H1 (cell line): ENCODE results near the gene CTTNBP2. TPM values are rescaled to one million over a fixed set of nuclear protein-coding genes. Genes with fewer than 3 reads are reported as not detected.

Experiments used
- CTCF ChIA-PET: fragments of 300-600 bp; sonication (Branson Sonifier 250); formaldehyde crosslinking; loops from one replicate; lab custom pipeline; 2021; ENCODE audit not compliant: partially characterized antibody; lab: Charles Lee
- POLR2A ChIA-PET: fragments of 300-600 bp; sonication (Branson Sonifier 250); formaldehyde crosslinking; loops from one replicate; lab custom pipeline; 2021; ENCODE audit warnings: inconsistent platforms; ENCODE audit not compliant: partially characterized antibody; lab: Charles Lee
- DNase-seq, 2 experiments: peaks; one replicate each; pipeline versions ENCODE4 v3.0.0 to v3.0.0-alpha.2; 2010 to 2022; ENCODE audit warnings: low spot score in 2 of 2, low read depth in 1 of 2, mixed read lengths in 1 of 2
- FAIRE-seq: peaks from 2 replicates; lab custom pipeline; 2011; peaks lifted over from hg19 to GRCh38; lab: Jason Lieb, UNC
- H2AFZ ChIP-seq: 2 replicates; pipeline ENCODE4 v1.8.1; 2012; ENCODE audit warnings: low read length, inconsistent platforms
- H2AK5ac ChIP-seq: 2 replicates; pipeline ENCODE4 v1.6.1; 2013; ENCODE audit warnings: low read depth, low read length
- H2BK120ac ChIP-seq: replicated peaks from 2 replicates; pipeline ENCODE3; 2013; ENCODE audit warnings: low read depth, low read length, inconsistent platforms
- H2BK12ac ChIP-seq: 2 replicates; pipeline ENCODE4 v1.6.1; 2013; ENCODE audit warnings: low read depth, low read length
- H2BK15ac ChIP-seq: 2 replicates; pipeline ENCODE4 v1.6.1; 2013; ENCODE audit warnings: low read length
- H2BK20ac ChIP-seq: 2 replicates; pipeline ENCODE4 v1.6.1; 2013; ENCODE audit warnings: low read length
- H2BK5ac ChIP-seq: 2 replicates; pipeline ENCODE4 v1.6.1; 2013; ENCODE audit warnings: low read depth, low read length
- H3K14ac ChIP-seq: 2 replicates; pipeline ENCODE4 v1.6.1; 2013; ENCODE audit warnings: inconsistent platforms; ENCODE audit not compliant: insufficient read length
- H3K18ac ChIP-seq: 2 replicates; pipeline ENCODE4 v1.6.1; 2013; ENCODE audit warnings: low read length; ENCODE audit errors: extremely low read depth
- H3K23ac ChIP-seq: 2 replicates; pipeline ENCODE4 v1.6.1; 2013; ENCODE audit warnings: inconsistent platforms; ENCODE audit not compliant: insufficient read length
- H3K23me2 ChIP-seq: 2 replicates; pipeline ENCODE4 v1.6.1; 2013; ENCODE audit warnings: low read depth, low read length
- H3K27ac ChIP-seq: 2 replicates; pipeline ENCODE4 v1.6.1; 2011; ENCODE audit warnings: low read depth, low read length, inconsistent platforms
- H3K27me3 ChIP-seq, 4 experiments: replicated peaks in 1 of 4; 1 replicate in 1 of 4; 2 replicates in 3 of 4; pipeline versions ENCODE4 v1.6.1 to v1.8.1; 2011 to 2013; ENCODE audit warnings: low read length in 3 of 4, mild to moderate bottlenecking in 3 of 4, inconsistent platforms in 2 of 4, mixed read lengths in 2 of 4, moderate library complexity in 1 of 4; ENCODE audit not compliant: control insufficient read depth in 3 of 4, insufficient read depth in 3 of 4; ENCODE audit errors: extremely low read depth in 1 of 4
- H3K36me3 ChIP-seq, 4 experiments: 2 replicates each; pipeline versions ENCODE4 v1.6.1 to v1.8.1; 2011 to 2013; ENCODE audit warnings: mild to moderate bottlenecking in 4 of 4, low read length in 3 of 4, moderate library complexity in 2 of 4, control low read depth in 1 of 4, inconsistent platforms in 1 of 4; ENCODE audit not compliant: insufficient read depth in 4 of 4, control insufficient read depth in 2 of 4
- H3K4ac ChIP-seq: replicated peaks from 2 replicates; pipeline ENCODE3; 2013; ENCODE audit warnings: low read length, low read depth, mixed read lengths, inconsistent platforms; ENCODE audit not compliant: insufficient read length
- H3K4me1 ChIP-seq, 4 experiments: replicated peaks in 1 of 4; 1 replicate in 1 of 4; 2 replicates in 3 of 4; pipeline versions ENCODE4 v1.6.1 to v1.8.1; 2011 to 2013; ENCODE audit warnings: low read length in 3 of 4, inconsistent platforms in 2 of 4, mixed read lengths in 1 of 4; ENCODE audit not compliant: insufficient read depth in 4 of 4, control insufficient read depth in 3 of 4
- H3K4me2 ChIP-seq, 2 experiments: 2 replicates each; pipeline versions ENCODE4 v1.6.1 to v1.8.1; 2011 to 2013; ENCODE audit warnings: low read depth in 2 of 2, low read length in 2 of 2, control low read depth in 1 of 2, inconsistent platforms in 1 of 2, mild to moderate bottlenecking in 1 of 2; ENCODE audit not compliant: insufficient read depth in 1 of 2
- H3K4me3 ChIP-seq, 4 experiments: fragments of 200-600, 300-600 bp in 1 of 4; sonication (generic), shearing (Covaris generic), sonication (Bioruptor Twin) in 1 of 4; 2 replicates each; pipeline versions ENCODE4 v1.5.1 to v1.8.1; 2011 to 2016; ENCODE audit warnings: low read length in 4 of 4, low read depth in 3 of 4, control low read depth in 2 of 4, inconsistent platforms in 2 of 4, mild to moderate bottlenecking in 2 of 4, mixed read lengths in 1 of 4, moderate library complexity in 1 of 4; ENCODE audit not compliant: insufficient read depth in 2 of 4; ENCODE audit errors: extremely low read depth in 1 of 4
- H3K56ac ChIP-seq: replicated peaks from 2 replicates; pipeline ENCODE3; 2013; ENCODE audit warnings: low read depth, mild to moderate bottlenecking, mixed read lengths, low read length, inconsistent platforms; ENCODE audit not compliant: insufficient read length
- H3K79me1 ChIP-seq: 2 replicates; pipeline ENCODE4 v1.6.1; 2013; ENCODE audit warnings: low read depth, low read length, control low read depth
- H3K79me2 ChIP-seq, 2 experiments: 2 replicates each; pipeline versions ENCODE4 v1.6.1 to v1.8.1; 2012 to 2013; ENCODE audit warnings: low read length in 2 of 2, mild to moderate bottlenecking in 2 of 2, inconsistent platforms in 1 of 2; ENCODE audit not compliant: insufficient read depth in 2 of 2, control insufficient read depth in 1 of 2
- H3K9ac ChIP-seq, 4 experiments: replicated peaks in 1 of 4; 1 replicate in 1 of 4; 2 replicates in 3 of 4; pipeline versions ENCODE4 v1.6.1 to v1.8.1; 2011 to 2013; ENCODE audit warnings: low read depth in 3 of 4, low read length in 3 of 4, control low read depth in 2 of 4, mild to moderate bottlenecking in 2 of 4, moderate library complexity in 2 of 4, inconsistent platforms in 1 of 4; ENCODE audit errors: extremely low read depth in 1 of 4
- H3K9me3 ChIP-seq, 2 experiments: 2 replicates each; pipeline versions ENCODE4 v1.6.1 to v1.8.1; 2012 to 2013; ENCODE audit warnings: mild to moderate bottlenecking in 2 of 2, moderate library complexity in 2 of 2, control low read depth in 1 of 2, inconsistent platforms in 1 of 2, low read depth in 1 of 2, low read length in 1 of 2, mixed read lengths in 1 of 2; ENCODE audit not compliant: insufficient read depth in 2 of 2
- H4K20me1 ChIP-seq, 2 experiments: replicated peaks in 1 of 2; 2 replicates each; pipeline versions ENCODE3 to v1.8.1; 2011 to 2013; ENCODE audit warnings: inconsistent platforms in 2 of 2, low read length in 2 of 2, mild to moderate bottlenecking in 1 of 2; ENCODE audit not compliant: insufficient read depth in 2 of 2, control insufficient read depth in 1 of 2
- H4K5ac ChIP-seq: 2 replicates; pipeline ENCODE4 v1.6.1; 2013; ENCODE audit warnings: low read length, low read depth, mixed read lengths, inconsistent platforms; ENCODE audit not compliant: insufficient read length
- H4K8ac ChIP-seq: 2 replicates; pipeline ENCODE4 v1.8.0; 2013; ENCODE audit warnings: mild to moderate bottlenecking, moderate library complexity, low read length, inconsistent platforms; ENCODE audit not compliant: insufficient read depth; ENCODE audit errors: extremely low read depth
- H4K91ac ChIP-seq: replicated peaks from 2 replicates; pipeline ENCODE3; 2013; ENCODE audit warnings: low read length, mixed read lengths, inconsistent platforms; ENCODE audit not compliant: insufficient read length
- CHD2 ChIP-seq: IDR thresholded peaks from 2 replicates; pipeline ENCODE4 v1.6.1; 2012; ENCODE audit warnings: low read length, improper control_type of control experiment
- EGR1 ChIP-seq: IDR thresholded peaks from 2 replicates; pipeline ENCODE4 v1.6.1; 2011; ENCODE audit warnings: low read depth, low read length, borderline replicate concordance
- EZH2 ChIP-seq: fragments of 200-600 bp; sonication (generic); IDR thresholded peaks from 2 replicates; pipeline ENCODE4 v1.7.1; 2012; ENCODE audit warnings: low read depth, mild to moderate bottlenecking, moderate library complexity, low read length, inconsistent platforms; ENCODE audit not compliant: severe bottlenecking
- GABPA ChIP-seq: IDR thresholded peaks from 2 replicates; pipeline ENCODE4 v1.6.1; 2011; ENCODE audit warnings: mild to moderate bottlenecking, low read length, moderate library complexity, borderline replicate concordance; ENCODE audit not compliant: insufficient read depth
- MAX ChIP-seq: IDR thresholded peaks from 2 replicates; pipeline ENCODE4 v1.6.1; 2012; ENCODE audit warnings: inconsistent platforms
- NRF1 ChIP-seq: IDR thresholded peaks from 2 replicates; pipeline ENCODE4 v1.6.1; 2011; ENCODE audit warnings: mild to moderate bottlenecking, low read depth, low read length, improper control_type of control experiment
- SP1 ChIP-seq: IDR thresholded peaks from 2 replicates; pipeline ENCODE4 v1.6.1; 2011; ENCODE audit warnings: low read depth, low read length
- TAF1 ChIP-seq: IDR thresholded peaks from 2 replicates; pipeline ENCODE4 v1.6.1; 2011; ENCODE audit warnings: mild to moderate bottlenecking, low read depth, low read length
- TAF7 ChIP-seq: optimal IDR thresholded peaks from 2 replicates; pipeline ENCODE3; 2011; ENCODE audit warnings: low read depth, mild to moderate bottlenecking, inconsistent platforms, low read length, moderate library complexity, borderline replicate concordance
- TBP ChIP-seq: IDR thresholded peaks from 2 replicates; pipeline ENCODE4 v1.6.1; 2011; ENCODE audit warnings: low read depth, low read length, improper control_type of control experiment
- WGBS, 2 experiments: shearing (Covaris generic) in 1 of 2; methylation state at CpG; one replicate each; pipeline versions ENCODE4 v1.1.6 to v1.1.7; 2013 to 2015; ENCODE audit warnings: low lambda C conversion rate in 2 of 2, mixed read lengths in 2 of 2, inconsistent platforms in 1 of 2, low coverage in 1 of 2, missing lambda C conversion rate in 1 of 2; ENCODE audit not compliant: insufficient replicate concordance in 2 of 2, insufficient coverage in 1 of 2, insufficient read length in 1 of 2; ENCODE audit errors: extremely low coverage in 1 of 2, missing lambda C conversion rate in 1 of 2; 5-methylcytosine and 5-hydroxymethylcytosine counted together
- polyA plus RNA-seq, 7 experiments: library from polyadenylated mRNA; depleted of rRNA in 3 of 7; stranded (reverse) in 5 of 7; unstranded in 2 of 7; fragments of >200 nt in 5 of 7; fragments of 200-250 nt in 2 of 7; gene quantifications; 1 replicate in 5 of 7; 2 replicates in 1 of 7; 4 replicates in 1 of 7; pipeline versions ENCODE4 v1.2.1 to v1.2.3, GENCODE V29; 2011 to 2013; ENCODE audit warnings: missing spikeins in 2 of 7, mixed read lengths in 2 of 7
- total RNA-seq: library from RNA; stranded (reverse); fragmentation: NEBNext Ultra II Directional; extraction: Animal tissue kit (Norgen Biotek cat#: 25700); gene quantifications from 2 replicates; pipeline ENCODE4 v1.2.1, GENCODE V29; 2021
- TF ChIP-seq, protein P1 (sequence below): IDR thresholded peaks from 2 replicates; pipeline ENCODE4 v1.6.1; 2012; ENCODE audit warnings: inconsistent platforms

Gene CTTNBP2
- total and polyA plus RNA-seq, 2 of the 8 experiments (the other 6 are each of a cell fraction or from before 2014, with no cell fraction given), result 15.3 to 35.1 TPM

GRCh38 chr7:117837841-117838240 lies 35.4 kb downstream of the CTTNBP2 start:
- no peak overlapping the region for H3K4me2 ChIP-seq
- H4K8ac ChIP-seq, result no peak overlapping the region
- no peak overlapping the region for H3K14ac ChIP-seq
- peaks cover 0 to 48% of the 10 kb centered on the region in 2 experiments; a peak in 3 of 4 replicates for H3K79me2 ChIP-seq
- H3K9me3 ChIP-seq, result no peaks in the 10 kb centered on the region
- peaks cover 0 to 16% (median 10%) of the 10 kb centered on the region in 4 experiments; a peak in 4 of 7 replicates for H3K4me1 ChIP-seq
- no peak overlapping the region for H2AK5ac ChIP-seq
- no peak overlapping the region for H3K56ac ChIP-seq
- no peak overlapping the region for H2BK20ac ChIP-seq
- no peak overlapping the region for H4K5ac ChIP-seq
- no peak overlapping the region for H4K91ac ChIP-seq
- no peak overlapping the region for H2BK15ac ChIP-seq
- H3K23ac ChIP-seq, result no peak overlapping the region
- H2AFZ ChIP-seq, result no peak overlapping the region
- no peak overlapping the region for H3K9ac ChIP-seq
- POLR2A ChIA-PET, result no interaction called here
- 93% methylated on average over 1 of the region's 1 CpG; no CpG with 5 or more reads in 1 of the 2 experiments for WGBS, 2 experiments
- H3K27me3 ChIP-seq, result no peaks in the 10 kb centered on the region
- no peak overlapping the region for H2BK120ac ChIP-seq
- FAIRE-seq (no peak), DNase-seq (no peak)
- H3K23me2 ChIP-seq, result no peaks in the 10 kb centered on the region
- peaks cover 4% of the 10 kb centered on the region; the same call in 1 of the 2 replicates for H3K79me1 ChIP-seq
- CTCF ChIA-PET, result interaction anchor here (1.2 kb wide), 1 partner anchor 8 kb away, joined by 5 read pairs; no protein-coding TSS in a partner anchor
- no peak overlapping the region for H3K4ac ChIP-seq
- H3K36me3 ChIP-seq, result peaks cover 0 to 10% (median 4%) of the 10 kb centered on the region in 4 experiments; a peak in 2 of 8 replicates
- no peak overlapping the region for H3K4me3 ChIP-seq
- H4K20me1 ChIP-seq, result no peaks in the 10 kb centered on the region
- H3K27ac ChIP-seq, result no peak overlapping the region
- no peak overlapping the region for H2BK12ac ChIP-seq
- no peak overlapping the region for H3K18ac ChIP-seq
- no peak overlapping the region for H2BK5ac ChIP-seq
- TF ChIP-seq TAF7 (no peak), EGR1 (no peak), GABPA (no peak), NRF1 (no peak), CHD2 (no peak), SP1 (no peak), EZH2 (no peak), TBP (no peak), TAF1 (no peak), MAX (no peak)
- TF ChIP-seq, protein P1, sequence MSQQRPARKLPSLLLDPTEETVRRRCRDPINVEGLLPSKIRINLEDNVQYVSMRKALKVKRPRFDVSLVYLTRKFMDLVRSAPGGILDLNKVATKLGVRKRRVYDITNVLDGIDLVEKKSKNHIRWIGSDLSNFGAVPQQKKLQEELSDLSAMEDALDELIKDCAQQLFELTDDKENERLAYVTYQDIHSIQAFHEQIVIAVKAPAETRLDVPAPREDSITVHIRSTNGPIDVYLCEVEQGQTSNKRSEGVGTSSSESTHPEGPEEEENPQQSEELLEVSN, result no peak
